Measurements from ENCODE around the gene CEP85L. TPM values are rescaled to one million over a fixed set of nuclear protein-coding genes. Genes with fewer than 3 reads are reported as not detected.
"Not testable (repeated sequence)": the region's sequence is repeated elsewhere in the genome, so short reads cannot be mapped to it uniquely, and the experiment has no call there.

The CEP85L gene
- total RNA-seq, 6 experiments from 2014 or later: 6.6 to 8.8 (median 7.6) TPM

DNA sequence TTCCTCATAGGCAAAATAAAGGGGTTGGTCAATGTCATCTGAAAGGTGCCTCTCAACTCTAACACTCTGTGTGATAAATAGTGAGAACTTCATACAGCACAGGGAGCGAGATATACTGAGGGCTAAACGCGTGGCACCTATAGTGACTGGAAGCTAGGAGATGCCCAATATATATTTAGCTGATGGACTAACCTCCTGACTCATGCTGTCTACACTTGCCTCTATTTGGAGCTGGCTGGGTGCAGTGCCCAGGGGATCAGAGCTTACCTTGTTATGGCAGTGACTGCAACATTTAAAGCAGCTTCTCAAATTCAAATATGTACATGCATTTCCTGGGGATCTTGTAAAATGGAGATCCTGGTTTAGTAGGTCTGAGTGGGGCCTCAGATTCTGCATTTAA, 214.9 kb downstream of the CEP85L start:
- H3K27ac Mint-ChIP-seq: no peak overlapping the region
- no peaks in the 10 kb centered on the region for H3K36me3 Mint-ChIP-seq (ENCODE audit: low read depth)

DNA sequence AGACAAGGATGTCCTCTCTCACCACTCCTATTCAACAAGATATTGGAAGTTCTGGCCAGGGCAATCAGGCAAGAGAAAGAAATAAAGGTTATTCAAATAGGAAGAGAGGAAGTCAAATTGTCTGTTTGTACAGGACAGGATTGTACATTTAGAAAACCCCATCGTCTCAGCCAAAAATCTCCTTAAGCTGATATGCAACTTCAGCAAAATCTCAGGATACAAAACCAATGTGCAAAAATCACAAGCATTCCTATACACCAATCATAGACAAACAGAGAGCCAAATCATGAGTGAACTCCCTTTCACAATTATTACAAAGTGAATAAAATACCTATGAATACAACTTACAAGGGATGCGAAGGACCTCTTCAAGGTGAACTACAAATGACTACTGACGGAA, 217.2 kb downstream of the CEP85L start:
- H3K4me3 Mint-ChIP-seq; H3K4me1 Mint-ChIP-seq (ENCODE audit: low read depth); H3K27me3 Mint-ChIP-seq (ENCODE audit: insufficient read depth); H3K36me3 Mint-ChIP-seq (ENCODE audit: low read depth); H3K9me3 Mint-ChIP-seq; DNase-seq; H3K27ac Mint-ChIP-seq: not testable (repeated sequence)

More for the DNA sequence above, 214.9 kb downstream of the CEP85L start:
- DNase-seq: no peak
- peaks cover under 1% of the 10 kb centered on the region; the same call in 1 of the 2 replicates for H3K9me3 Mint-ChIP-seq
- no peaks in the 10 kb centered on the region for H3K27me3 Mint-ChIP-seq (ENCODE audit: insufficient read depth)
- TF ChIP-seq, protein P1, sequence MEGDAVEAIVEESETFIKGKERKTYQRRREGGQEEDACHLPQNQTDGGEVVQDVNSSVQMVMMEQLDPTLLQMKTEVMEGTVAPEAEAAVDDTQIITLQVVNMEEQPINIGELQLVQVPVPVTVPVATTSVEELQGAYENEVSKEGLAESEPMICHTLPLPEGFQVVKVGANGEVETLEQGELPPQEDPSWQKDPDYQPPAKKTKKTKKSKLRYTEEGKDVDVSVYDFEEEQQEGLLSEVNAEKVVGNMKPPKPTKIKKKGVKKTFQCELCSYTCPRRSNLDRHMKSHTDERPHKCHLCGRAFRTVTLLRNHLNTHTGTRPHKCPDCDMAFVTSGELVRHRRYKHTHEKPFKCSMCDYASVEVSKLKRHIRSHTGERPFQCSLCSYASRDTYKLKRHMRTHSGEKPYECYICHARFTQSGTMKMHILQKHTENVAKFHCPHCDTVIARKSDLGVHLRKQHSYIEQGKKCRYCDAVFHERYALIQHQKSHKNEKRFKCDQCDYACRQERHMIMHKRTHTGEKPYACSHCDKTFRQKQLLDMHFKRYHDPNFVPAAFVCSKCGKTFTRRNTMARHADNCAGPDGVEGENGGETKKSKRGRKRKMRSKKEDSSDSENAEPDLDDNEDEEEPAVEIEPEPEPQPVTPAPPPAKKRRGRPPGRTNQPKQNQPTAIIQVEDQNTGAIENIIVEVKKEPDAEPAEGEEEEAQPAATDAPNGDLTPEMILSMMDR (IDR thresholded peaks at IDR 0.05): no peak
- H3K4me1 Mint-ChIP-seq (ENCODE audit: low read depth): no peaks in the 10 kb centered on the region; the same call in 1 of the 2 replicates
- H3K4me3 Mint-ChIP-seq: no peak overlapping the region

DNA sequence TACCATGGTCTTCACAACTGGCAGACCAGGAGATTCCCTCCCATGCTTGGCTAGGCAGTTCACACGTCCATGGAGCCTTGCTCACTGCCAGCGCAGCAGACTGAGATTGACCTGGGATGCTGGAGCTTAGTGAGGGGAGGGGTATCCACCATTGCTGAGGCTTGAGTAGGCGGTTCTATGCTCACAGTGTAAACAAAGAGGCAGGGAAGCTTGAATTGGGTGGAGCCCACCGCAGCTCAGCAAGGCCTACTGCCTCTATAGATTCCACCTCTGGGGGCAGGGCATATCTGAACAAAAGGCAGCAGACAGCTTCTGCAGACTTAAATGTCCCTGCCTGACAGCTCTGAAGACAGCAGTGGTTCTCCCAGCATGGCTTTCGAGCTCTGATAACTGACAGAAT, 230.1 kb downstream of the CEP85L start:
- H3K27me3 Mint-ChIP-seq (ENCODE audit: insufficient read depth); H3K4me1 Mint-ChIP-seq (ENCODE audit: low read depth); DNase-seq; H3K4me3 Mint-ChIP-seq; H3K27ac Mint-ChIP-seq; H3K9me3 Mint-ChIP-seq; H3K36me3 Mint-ChIP-seq (ENCODE audit: low read depth): not testable (repeated sequence)

DNA sequence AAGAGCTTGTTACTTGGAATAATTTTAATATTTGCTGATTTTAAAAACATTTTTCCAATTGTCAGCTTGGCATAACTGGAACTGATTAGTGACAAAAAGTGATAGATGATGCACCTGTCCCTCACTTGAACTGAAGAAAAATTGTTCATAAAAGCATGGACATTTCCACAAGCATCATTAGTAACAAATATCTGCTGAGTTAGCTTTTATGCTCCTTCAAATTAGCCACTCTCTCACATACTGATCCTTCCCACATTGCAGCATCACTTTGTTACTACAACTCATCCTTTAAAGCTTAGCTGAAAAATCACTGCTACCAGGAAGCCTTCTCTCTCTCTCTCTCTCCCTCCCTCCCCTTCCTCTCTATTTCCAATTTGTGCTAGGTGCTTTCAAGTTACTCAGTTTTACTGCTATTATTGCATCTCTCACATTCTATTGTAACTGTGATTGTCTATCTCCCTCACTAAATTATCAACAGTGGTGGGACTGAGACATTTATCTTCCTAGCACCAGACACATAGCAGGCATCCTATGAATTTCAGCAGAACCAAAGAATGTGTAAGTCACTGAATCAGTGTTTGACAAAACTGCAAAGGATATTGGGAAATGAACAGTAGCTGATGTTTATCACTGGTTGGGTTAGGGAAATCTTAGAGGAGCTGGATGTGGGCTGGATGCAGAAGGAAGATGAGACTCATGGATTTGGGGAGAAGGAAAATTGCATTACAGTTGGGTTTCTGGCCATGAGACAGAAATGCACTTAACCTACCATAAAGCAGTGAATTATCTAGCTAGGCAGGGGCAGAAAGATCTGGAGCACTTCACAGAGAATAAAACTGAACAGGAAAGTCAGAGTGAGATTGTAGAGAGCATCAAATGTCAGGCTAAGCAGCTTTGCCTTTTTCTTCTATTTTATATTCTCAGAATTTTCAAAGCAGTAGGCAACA, 231.7 kb downstream of the CEP85L start:
- TF ChIP-seq, protein P1 (IDR thresholded peaks at IDR 0.05): no peak
- H3K9me3 Mint-ChIP-seq: no peaks in the 10 kb centered on the region
- no peak overlapping the region for H3K4me3 Mint-ChIP-seq
- H3K27me3 Mint-ChIP-seq (ENCODE audit: insufficient read depth): peaks cover 1% of the 10 kb centered on the region; the same call in 1 of the 2 replicates
- no peaks in the 10 kb centered on the region for H3K36me3 Mint-ChIP-seq (ENCODE audit: low read depth)
- DNase-seq: no peak
- H3K4me1 Mint-ChIP-seq (ENCODE audit: low read depth): no peaks in the 10 kb centered on the region
- no peak overlapping the region for H3K27ac Mint-ChIP-seq

Other genes with a start within 250 kb of the CEP85L start
- gene PLN, start 103.3 kb downstream of the CEP85L start, total RNA-seq (2021; fragmentation: NEBNext Ultra II Directional; extraction: Animal tissue kit (Norgen Biotek cat#: 25700)): not detected
- gene ASF1A, start 242.6 kb upstream of the CEP85L start, total RNA-seq (2021; fragmentation: NEBNext Ultra II Directional; extraction: Animal tissue kit (Norgen Biotek cat#: 25700)): 10 to 100 TPM; 17.3 to 25.9 (median 21.7) TPM